ENCODE results near the gene ENTPD1. TPM values are rescaled to one million over a fixed set of nuclear protein-coding genes. Genes with fewer than 3 reads are reported as not detected.

The ENTPD1 gene
- total and polyA plus RNA-seq, 2 experiments from 2014 or later, result 0.95 to 1.6 TPM

DNA sequence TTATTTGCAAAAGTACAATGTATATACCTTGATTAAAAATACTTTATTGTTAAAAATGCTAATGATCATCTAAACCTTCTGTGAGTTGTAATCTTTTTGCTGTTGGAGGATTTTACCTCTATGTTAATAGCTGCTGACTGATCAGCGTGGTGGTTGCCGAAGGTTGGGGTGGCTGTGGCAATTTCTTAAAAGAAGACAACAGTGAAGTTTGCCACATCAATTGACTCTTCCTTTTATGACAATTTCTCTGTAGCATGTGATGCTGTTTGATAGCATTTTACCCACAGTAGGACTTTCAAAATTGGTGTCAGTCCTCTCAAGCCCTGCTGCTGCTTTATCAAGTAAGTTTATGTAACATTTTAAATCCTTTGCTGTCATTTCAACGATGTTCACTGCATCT, 16.9 kb upstream of the ENTPD1 start:
- no peak overlapping the region for H3K4me3 ChIP-seq
- H3K36me3 ChIP-seq, result no peaks in the 10 kb centered on the region
- no peaks in the 10 kb centered on the region for H3K27me3 ChIP-seq
- no peak for DNase-seq (ENCODE audit: low read depth in 1 of 2, low spot score in 1 of 2)
- no peaks in the 10 kb centered on the region for H3K9me3 ChIP-seq (ENCODE audit: low read depth)
- peaks cover 5% of the 10 kb centered on the region for H3K4me1 ChIP-seq (ENCODE audit: low read depth)
- TF ChIP-seq, protein P1, sequence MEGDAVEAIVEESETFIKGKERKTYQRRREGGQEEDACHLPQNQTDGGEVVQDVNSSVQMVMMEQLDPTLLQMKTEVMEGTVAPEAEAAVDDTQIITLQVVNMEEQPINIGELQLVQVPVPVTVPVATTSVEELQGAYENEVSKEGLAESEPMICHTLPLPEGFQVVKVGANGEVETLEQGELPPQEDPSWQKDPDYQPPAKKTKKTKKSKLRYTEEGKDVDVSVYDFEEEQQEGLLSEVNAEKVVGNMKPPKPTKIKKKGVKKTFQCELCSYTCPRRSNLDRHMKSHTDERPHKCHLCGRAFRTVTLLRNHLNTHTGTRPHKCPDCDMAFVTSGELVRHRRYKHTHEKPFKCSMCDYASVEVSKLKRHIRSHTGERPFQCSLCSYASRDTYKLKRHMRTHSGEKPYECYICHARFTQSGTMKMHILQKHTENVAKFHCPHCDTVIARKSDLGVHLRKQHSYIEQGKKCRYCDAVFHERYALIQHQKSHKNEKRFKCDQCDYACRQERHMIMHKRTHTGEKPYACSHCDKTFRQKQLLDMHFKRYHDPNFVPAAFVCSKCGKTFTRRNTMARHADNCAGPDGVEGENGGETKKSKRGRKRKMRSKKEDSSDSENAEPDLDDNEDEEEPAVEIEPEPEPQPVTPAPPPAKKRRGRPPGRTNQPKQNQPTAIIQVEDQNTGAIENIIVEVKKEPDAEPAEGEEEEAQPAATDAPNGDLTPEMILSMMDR (IDR thresholded peaks at IDR 0.05; ENCODE audit: low read depth, low read length), result no peak
- H3K27ac ChIP-seq, result no peak overlapping the region

DNA sequence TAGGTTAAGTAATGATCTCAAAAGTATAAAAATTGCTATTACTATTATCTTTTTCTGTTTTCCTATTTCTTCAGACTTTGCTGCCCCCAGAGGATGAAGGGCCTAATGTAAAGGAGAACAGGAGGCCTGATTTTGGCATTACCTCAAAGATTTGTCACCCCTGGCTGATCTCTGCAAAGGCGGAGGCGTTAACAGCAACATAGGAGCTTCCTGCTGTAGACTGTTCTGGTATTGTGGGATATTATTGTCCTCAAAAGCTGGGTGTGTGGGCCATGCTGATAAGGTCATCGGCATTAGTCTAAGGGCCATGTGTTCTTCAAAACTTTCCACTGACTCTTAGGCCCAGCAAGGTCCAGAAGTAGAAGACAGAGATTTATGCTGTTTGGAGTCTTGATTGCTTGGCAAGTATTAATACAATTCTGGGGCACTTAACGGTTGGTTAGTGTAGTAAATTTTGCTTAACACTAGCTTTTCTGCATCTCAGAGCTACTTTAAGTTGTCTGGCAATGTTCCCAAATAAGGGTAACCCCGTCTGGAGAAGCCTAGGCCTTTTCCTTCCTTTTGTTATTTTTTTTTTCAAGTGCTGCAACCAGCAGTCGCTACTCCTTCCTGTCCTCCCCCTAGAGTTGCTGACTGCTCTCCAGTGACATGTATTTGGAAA, 14.0 kb upstream of the ENTPD1 start:
- peaks cover 5% of the 10 kb centered on the region for H3K4me1 ChIP-seq (ENCODE audit: low read depth)
- no peaks in the 10 kb centered on the region for H3K36me3 ChIP-seq
- DNase-seq (ENCODE audit: low read depth in 1 of 2, low spot score in 1 of 2), result peak; percentile 29 to 91
- H3K9me3 ChIP-seq (ENCODE audit: low read depth), result no peaks in the 10 kb centered on the region
- TF ChIP-seq, protein P1 (IDR thresholded peaks at IDR 0.05; ENCODE audit: low read depth, low read length), result peak; percentile 45
- H3K27me3 ChIP-seq, result no peaks in the 10 kb centered on the region
- no peak overlapping the region for H3K4me3 ChIP-seq
- H3K27ac ChIP-seq, result peak overlapping the region; percentile 22

DNA sequence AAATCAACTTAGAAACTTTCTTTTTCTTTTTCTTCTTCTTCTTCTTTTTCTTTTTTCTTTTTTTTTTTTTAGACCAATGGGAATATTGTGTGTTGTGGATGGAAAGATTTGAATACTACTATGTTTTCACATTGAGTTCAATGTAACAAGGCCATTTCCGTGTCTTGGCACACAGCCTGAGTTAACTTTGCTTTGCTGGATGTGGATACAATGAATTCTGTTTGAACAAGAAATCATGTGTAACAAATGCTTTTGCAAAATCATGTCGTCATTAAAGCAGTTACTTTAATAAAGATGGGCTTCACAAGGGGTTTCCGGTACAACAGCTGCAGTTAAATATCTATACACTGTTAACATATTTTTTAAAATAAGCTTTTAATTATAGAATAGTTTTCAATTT, 13.5 kb upstream of the ENTPD1 start:
- no peaks in the 10 kb centered on the region for H3K36me3 ChIP-seq
- peak in 1 of 2 donors; percentile 81 for DNase-seq (ENCODE audit: low read depth in 1 of 2, low spot score in 1 of 2)
- no peak overlapping the region for H3K4me3 ChIP-seq
- no peaks in the 10 kb centered on the region for H3K9me3 ChIP-seq (ENCODE audit: low read depth)
- H3K4me1 ChIP-seq (ENCODE audit: low read depth), result peaks cover 5% of the 10 kb centered on the region
- H3K27ac ChIP-seq, result no peak overlapping the region
- TF ChIP-seq, protein P1 (IDR thresholded peaks at IDR 0.05; ENCODE audit: low read depth, low read length), result no peak
- H3K27me3 ChIP-seq, result no peaks in the 10 kb centered on the region

DNA sequence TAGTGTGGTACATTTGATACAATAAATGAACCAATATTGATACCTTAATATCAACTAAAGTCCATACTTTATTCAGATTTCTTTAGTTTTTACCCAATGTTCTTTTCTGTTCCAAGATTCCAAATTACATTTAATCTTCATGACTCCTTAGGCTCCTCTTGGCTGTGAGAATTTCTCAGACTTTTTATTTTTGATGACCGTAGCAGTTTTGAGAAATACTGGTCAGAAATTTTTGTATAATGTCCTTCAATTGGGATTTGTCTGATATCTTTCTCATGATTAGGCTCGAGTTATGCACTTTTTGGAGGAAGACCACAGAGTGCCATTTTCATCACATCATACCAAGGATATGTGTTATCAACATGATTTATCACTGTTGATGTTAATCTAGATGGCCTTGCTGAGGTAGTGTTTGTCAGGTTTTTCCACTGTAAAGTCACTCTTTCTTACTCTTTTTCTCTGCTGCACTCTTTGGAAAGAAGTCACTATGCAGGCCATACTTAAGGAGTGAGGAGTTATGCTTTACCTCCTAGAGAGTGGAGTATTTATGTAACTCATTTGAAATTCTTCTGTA, 12.9 kb upstream of the ENTPD1 start:
- no peak overlapping the region for H3K27ac ChIP-seq
- H3K27me3 ChIP-seq, result no peaks in the 10 kb centered on the region
- TF ChIP-seq, protein P1 (IDR thresholded peaks at IDR 0.05; ENCODE audit: low read depth, low read length), result no peak
- H3K9me3 ChIP-seq (ENCODE audit: low read depth), result no peaks in the 10 kb centered on the region
- no peaks in the 10 kb centered on the region for H3K36me3 ChIP-seq
- H3K4me1 ChIP-seq (ENCODE audit: low read depth), result peaks cover 5% of the 10 kb centered on the region
- H3K4me3 ChIP-seq, result no peak overlapping the region
- DNase-seq (ENCODE audit: low read depth in 1 of 2, low spot score in 1 of 2), result no peak

- H3K36me3 ChIP-seq, result no peaks in the 10 kb centered on the region
- no peaks in the 10 kb centered on the region for H3K27me3 ChIP-seq
- TF ChIP-seq, protein P1 (IDR thresholded peaks at IDR 0.05; ENCODE audit: low read depth, low read length), result no peak
- H3K4me3 ChIP-seq, result no peak overlapping the region
- no peaks in the 10 kb centered on the region for H3K9me3 ChIP-seq (ENCODE audit: low read depth)
- DNase-seq (ENCODE audit: low read depth in 1 of 2, low spot score in 1 of 2), result no peak
- H3K27ac ChIP-seq, result no peak overlapping the region
- H3K4me1 ChIP-seq (ENCODE audit: low read depth), result peaks cover 5% of the 10 kb centered on the region
Measured at GRCh38 chr10:95745501-95745900, 10.5 kb upstream of the ENTPD1 start.

Measured in cardiac muscle cell (in vitro differentiated cells and primary cell).